GM21528 (cell line): Measurements from ENCODE around the gene C1orf50.
"Not testable (repeated sequence)": the region's sequence is repeated elsewhere in the genome, so short reads cannot be mapped to it uniquely, and the experiment has no call there.

Source experiments
- ATAC-seq: cut with Tn5 transposase; IDR thresholded peaks from one replicate; pipeline ENCODE4 v1.9.1; 2021; ENCODE audit warnings: mild to moderate bottlenecking, moderate library complexity; ENCODE audit not compliant: unreplicated experiment, low FRiP score

Gene C1orf50

GRCh38 chr1:42766741-42767509, at the start of gene C1orf50, which contains the start of gene P3H1:
Gene C1orf50 (plus strand): TSS chr1:42767249. CDS start chr1:42767312, 63 bp downstream.
Gene P3H1 (minus strand): TSS chr1:42767028. CDS start chr1:42766971, 57 bp downstream.
- ATAC-seq = peak; percentile 88

- no peak for ATAC-seq
Observed at GRCh38 chr1:42720868-42721267, 46.2 kb upstream of the C1orf50 start.

- ATAC-seq = no peak
Observed at GRCh38 chr1:42721926-42722325, 45.1 kb upstream of the C1orf50 start.

- not testable (repeated sequence) for ATAC-seq
Observed at GRCh38 chr1:42722403-42722802, 44.6 kb upstream of the C1orf50 start.

- no peak for ATAC-seq
Observed at GRCh38 chr1:42723511-42723910, 43.5 kb upstream of the C1orf50 start.

- ATAC-seq = not testable (repeated sequence)
Observed at GRCh38 chr1:42725820-42726219, 41.2 kb upstream of the C1orf50 start.

- ATAC-seq = no peak
Observed at GRCh38 chr1:42730002-42730401, 37.0 kb upstream of the C1orf50 start.

- no peak for ATAC-seq
Observed at GRCh38 chr1:42730988-42731387, 36.1 kb upstream of the C1orf50 start.

- no peak for ATAC-seq
Observed at GRCh38 chr1:42731585-42731984, 35.5 kb upstream of the C1orf50 start.

GRCh38 chr1:42732126-42732680, 34.8 kb upstream of the C1orf50 start:
- ATAC-seq = no peak

- ATAC-seq = no peak
Observed at GRCh38 chr1:42733415-42734200, 33.4 kb upstream of the C1orf50 start.

GRCh38 chr1:42734201-42735035, 32.6 kb upstream of the C1orf50 start:
- ATAC-seq = no peak

- ATAC-seq = no peak
Observed at GRCh38 chr1:42735056-42735455, 32.0 kb upstream of the C1orf50 start.

GRCh38 chr1:42735477-42736105, 31.5 kb upstream of the C1orf50 start:
- ATAC-seq = no peak

GRCh38 chr1:42736152-42736551, 30.9 kb upstream of the C1orf50 start:
- no peak for ATAC-seq

- no peak for ATAC-seq
Observed at GRCh38 chr1:42736571-42737200, 30.4 kb upstream of the C1orf50 start.

- no peak for ATAC-seq
Observed at GRCh38 chr1:42737257-42737656, 29.8 kb upstream of the C1orf50 start.

GRCh38 chr1:42737986-42738677, 28.9 kb upstream of the C1orf50 start:
- no peak for ATAC-seq

- ATAC-seq = no peak
Observed at GRCh38 chr1:42738678-42739226, 28.3 kb upstream of the C1orf50 start.
